BJ (cell line): ENCODE data around the gene AIFM1. TPM values are rescaled to one million over a fixed set of nuclear protein-coding genes. Genes with fewer than 3 reads are reported as not detected.

Experiments used
- CTCF ChIA-PET: fragments of 350-600 bp; formaldehyde crosslinking; extraction: SDS; loops from one replicate; lab custom pipeline; 2021; ENCODE audit warnings: antibody characterized with exemption, inconsistent platforms; lab: Yijun Ruan, JAX
- POLR2A ChIA-PET: fragments of 300-600 bp; sonication (Branson Sonifier 250); formaldehyde crosslinking; extraction: SDS; loops from one replicate; lab custom pipeline; 2021; ENCODE audit warnings: antibody characterized with exemption; lab: Charles Lee
- DNase-seq: peaks from one replicate; pipeline ENCODE4 v3.0.0-alpha.2; 2011; ENCODE audit warnings: low read depth
- H3K27me3 ChIP-seq: 2 replicates; pipeline ENCODE4 v1.6.0; 2011; ENCODE audit warnings: low read length; ENCODE audit not compliant: control insufficient read depth, insufficient read depth
- H3K36me3 ChIP-seq: 2 replicates; pipeline ENCODE4 v1.5.1; 2011; ENCODE audit warnings: low read length; ENCODE audit not compliant: control insufficient read depth, insufficient read depth
- H3K4me3 ChIP-seq: 2 replicates; pipeline ENCODE4 v1.5.1; 2011; ENCODE audit warnings: low read depth, mild to moderate bottlenecking, control low read depth, low read length
- polyA plus RNA-seq: library from polyadenylated mRNA; depleted of rRNA; stranded (reverse); fragments of >200 nt; gene quantifications from 2 replicates; pipeline ENCODE4 v1.2.3, GENCODE V29; 2011
- TF ChIP-seq, protein P1 (sequence below): IDR thresholded peaks from 2 replicates; pipeline ENCODE4 v1.5.1; 2011; ENCODE audit warnings: low read depth, mild to moderate bottlenecking, control low read depth, inconsistent platforms, low read length, moderate library complexity; ENCODE audit not compliant: insufficient read depth

The AIFM1 gene
- polyA plus RNA-seq, 1 experiment = 23.2 TPM

DNA sequence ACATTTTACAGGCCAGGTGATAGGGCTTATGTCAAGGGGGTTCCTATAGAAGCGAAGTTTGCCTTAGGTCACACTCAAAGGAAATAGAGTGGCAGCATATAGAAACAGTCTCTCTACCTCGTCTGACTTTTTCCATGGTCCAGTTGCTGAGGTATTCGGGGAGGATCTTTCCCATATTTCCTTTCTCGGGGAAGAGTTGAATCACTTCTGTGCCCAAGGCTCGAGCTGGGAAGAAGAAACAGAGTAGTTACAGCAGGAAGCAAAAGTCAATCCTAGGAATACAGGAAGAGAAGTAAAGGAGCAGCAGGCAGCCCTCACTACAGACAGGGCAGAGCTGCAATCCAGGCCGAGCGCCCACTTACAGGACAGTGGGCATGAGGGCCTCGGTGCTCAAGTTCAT lies 28.7 kb downstream of the AIFM1 start:
- no peaks in the 10 kb centered on the region for H3K27me3 ChIP-seq
- TF ChIP-seq, protein P1, sequence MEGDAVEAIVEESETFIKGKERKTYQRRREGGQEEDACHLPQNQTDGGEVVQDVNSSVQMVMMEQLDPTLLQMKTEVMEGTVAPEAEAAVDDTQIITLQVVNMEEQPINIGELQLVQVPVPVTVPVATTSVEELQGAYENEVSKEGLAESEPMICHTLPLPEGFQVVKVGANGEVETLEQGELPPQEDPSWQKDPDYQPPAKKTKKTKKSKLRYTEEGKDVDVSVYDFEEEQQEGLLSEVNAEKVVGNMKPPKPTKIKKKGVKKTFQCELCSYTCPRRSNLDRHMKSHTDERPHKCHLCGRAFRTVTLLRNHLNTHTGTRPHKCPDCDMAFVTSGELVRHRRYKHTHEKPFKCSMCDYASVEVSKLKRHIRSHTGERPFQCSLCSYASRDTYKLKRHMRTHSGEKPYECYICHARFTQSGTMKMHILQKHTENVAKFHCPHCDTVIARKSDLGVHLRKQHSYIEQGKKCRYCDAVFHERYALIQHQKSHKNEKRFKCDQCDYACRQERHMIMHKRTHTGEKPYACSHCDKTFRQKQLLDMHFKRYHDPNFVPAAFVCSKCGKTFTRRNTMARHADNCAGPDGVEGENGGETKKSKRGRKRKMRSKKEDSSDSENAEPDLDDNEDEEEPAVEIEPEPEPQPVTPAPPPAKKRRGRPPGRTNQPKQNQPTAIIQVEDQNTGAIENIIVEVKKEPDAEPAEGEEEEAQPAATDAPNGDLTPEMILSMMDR = no peak
- POLR2A ChIA-PET = no interaction called here
- DNase-seq = no peak
- CTCF ChIA-PET = interaction anchor here (1.4 kb wide), 1 partner anchor 55 kb away, joined by 3 read pairs; no protein-coding TSS in a partner anchor
- H3K4me3 ChIP-seq = no peak overlapping the region
- H3K36me3 ChIP-seq = peaks cover 1% of the 10 kb centered on the region

DNA sequence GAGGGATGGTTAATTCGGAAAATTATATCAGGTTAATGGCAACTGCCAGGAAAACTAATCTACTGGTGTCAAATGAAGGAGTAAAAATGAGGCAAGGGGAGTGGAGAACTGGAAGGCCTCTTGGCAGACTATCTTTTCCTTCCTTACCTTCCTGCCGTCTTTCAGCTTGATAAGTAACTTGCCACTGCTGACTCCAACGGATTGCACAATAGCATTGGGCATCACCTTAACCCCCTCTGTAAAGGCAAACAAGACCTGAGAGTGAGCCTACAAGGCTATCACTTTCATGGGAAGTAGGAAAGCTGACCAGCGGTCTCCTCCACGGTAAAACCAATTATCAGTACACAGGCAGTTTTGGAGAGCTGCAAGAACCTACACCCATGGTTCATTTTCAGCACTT lies 29.1 kb downstream of the AIFM1 start:
- ChIA-PET POLR2A (no interaction called here), CTCF (no interaction called here)
- H3K4me3 ChIP-seq = no peak overlapping the region

DNA sequence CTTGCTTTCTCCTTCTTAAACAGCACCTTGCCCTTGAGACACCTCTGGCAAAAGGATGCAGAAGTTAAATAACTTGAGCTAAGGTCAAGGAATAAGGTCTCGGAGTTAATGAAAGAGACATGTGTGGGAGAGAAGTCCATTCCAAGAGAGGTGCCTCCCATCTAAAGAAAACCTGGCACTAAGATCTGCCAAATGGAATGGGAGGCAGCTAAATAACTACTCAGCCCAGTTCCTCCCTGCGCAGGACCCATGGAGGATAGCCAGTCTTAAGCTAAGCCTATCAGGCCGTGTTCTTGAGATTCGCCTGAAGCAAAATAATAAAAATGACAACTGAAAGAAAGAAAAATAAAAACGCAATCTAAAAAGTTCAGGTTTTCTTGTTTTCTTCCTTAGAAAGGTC lies 34.7 kb downstream of the AIFM1 start:
- no peaks in the 10 kb centered on the region for H3K27me3 ChIP-seq
- TF ChIP-seq, protein P1 = no peak
- no peak for DNase-seq
- ChIA-PET POLR2A (no interaction called here), CTCF (no interaction called here)
- H3K4me3 ChIP-seq = no peak overlapping the region
- H3K36me3 ChIP-seq = peaks cover 1% of the 10 kb centered on the region; the same call in 1 of the 2 replicates

More for the DNA sequence above, 29.1 kb downstream of the AIFM1 start:
- H3K27me3 ChIP-seq = no peaks in the 10 kb centered on the region
- H3K36me3 ChIP-seq = peaks cover 1% of the 10 kb centered on the region
- no peak for DNase-seq
- TF ChIP-seq, protein P1 = no peak

DNA sequence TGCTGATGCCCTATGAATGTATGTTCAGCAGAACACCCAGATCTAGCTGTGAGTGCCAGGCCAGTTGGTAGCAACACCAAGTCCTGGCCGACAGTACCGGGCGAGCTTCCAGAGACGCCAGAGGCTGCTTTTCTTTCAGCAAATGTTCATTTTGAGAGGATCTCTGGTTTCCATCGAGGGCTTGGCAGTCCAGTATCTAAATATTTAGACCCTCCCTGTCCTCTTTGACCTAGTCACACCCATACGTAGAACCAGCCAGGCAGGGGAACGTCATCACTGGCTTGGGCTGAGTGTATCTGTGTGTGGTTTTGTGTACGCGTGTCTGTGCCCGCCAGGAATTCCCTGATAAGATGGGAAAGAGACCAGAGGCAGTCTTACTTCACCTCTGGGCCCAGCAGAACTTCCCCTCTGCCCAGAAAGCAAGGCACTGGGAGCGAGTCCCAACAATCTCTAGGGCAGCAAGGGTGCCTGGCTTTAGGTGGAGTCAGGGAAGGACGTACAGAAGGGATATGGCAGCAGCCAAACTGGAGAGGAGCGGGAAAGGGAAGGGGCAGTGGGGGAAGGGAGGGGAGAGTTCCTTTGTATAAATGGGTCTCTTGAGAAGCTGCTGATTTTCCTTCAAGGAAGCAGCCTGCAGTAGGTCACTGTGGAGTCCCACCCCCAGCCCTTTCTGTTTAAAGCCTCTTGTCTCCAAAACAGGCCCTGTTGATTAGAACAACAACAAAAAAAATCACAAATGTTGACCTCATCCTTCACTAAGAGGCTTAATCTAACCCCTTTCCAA lies 40.4 kb downstream of the AIFM1 start:
- no peak overlapping the region for H3K4me3 ChIP-seq
- POLR2A ChIA-PET = no interaction called here
- CTCF ChIA-PET = no interaction called here
- TF ChIP-seq, protein P1 = no peak
- DNase-seq = no peak
- H3K36me3 ChIP-seq = peaks cover 1% of the 10 kb centered on the region
- no peaks in the 10 kb centered on the region for H3K27me3 ChIP-seq

DNA sequence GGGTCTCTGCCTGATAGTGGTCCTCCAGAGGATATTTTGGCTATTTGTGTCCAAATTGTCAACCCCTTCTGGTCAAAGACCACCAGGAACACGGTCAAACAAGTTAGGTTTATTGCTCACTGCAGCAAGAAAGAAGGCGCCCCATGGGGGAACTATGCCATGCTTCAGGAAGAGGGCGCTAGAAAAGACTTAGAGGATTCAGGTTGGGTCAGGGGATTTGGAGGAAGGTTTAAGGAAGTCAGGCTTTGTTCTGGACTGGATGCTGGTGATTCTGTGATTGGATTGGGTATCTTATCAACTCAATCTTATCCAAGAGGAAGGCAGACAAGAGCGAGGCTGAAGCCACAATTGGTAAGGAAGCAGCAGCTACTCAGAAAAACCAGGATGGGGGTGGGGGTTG lies 41.1 kb downstream of the AIFM1 start:
- Histone ChIP-seq H3K36me3 (peaks cover 1% of the 10 kb centered on the region), H3K4me3 (no peak overlapping the region), H3K27me3 (no peaks in the 10 kb centered on the region)
- ChIA-PET POLR2A (no interaction called here), CTCF (no interaction called here)
- no peak for DNase-seq
- TF ChIP-seq, protein P1 = no peak
